G401 (cell line): Measurements from ENCODE around the gene COL4A1. TPM values are rescaled to one million over a fixed set of nuclear protein-coding genes. Genes with fewer than 3 reads are reported as not detected.

ENCODE experiments used
- DNase-seq: peaks from one replicate; pipeline ENCODE4 v3.0.0-alpha.2; 2015; ENCODE audit warnings: low spot score
- in situ Hi-C: cut with HindIII; loops from 2 replicates; pipeline ENCODE4 v1.10.0; 2016; ENCODE audit warnings: low sequenced_read_pairs, mixed read lengths
- total RNA-seq: library from RNA; depleted of rRNA; stranded (reverse); fragments of >200 nt; shearing (Covaris generic); gene quantifications from 2 replicates; pipeline ENCODE4 v1.2.3, GENCODE V29; 2014

COL4A1 gene
- total RNA-seq, 1 experiment from 2014 or later = 0.98 TPM

DNA sequence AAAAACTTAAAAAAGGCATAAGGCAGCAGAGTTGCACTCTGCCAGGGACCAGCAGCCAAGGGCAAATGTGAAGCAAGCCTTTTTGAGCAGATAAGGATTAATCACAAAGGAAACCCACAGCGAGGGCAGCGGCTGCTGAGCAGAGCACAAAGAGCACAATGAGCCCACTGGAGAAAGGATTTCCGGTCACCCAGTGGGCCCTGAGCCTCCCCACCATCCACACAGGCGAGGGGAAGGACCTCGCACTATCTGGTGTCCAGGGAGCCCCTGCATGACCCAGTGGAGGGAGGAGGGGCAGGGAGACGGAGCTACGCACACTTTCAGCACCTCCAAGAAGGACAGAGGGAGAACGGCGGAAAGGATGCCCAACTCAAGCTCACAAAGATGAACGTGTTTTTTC lies 40.0 kb downstream of the COL4A1 start:
- in situ Hi-C loops = no loop called here
- DNase-seq = no peak

DNA sequence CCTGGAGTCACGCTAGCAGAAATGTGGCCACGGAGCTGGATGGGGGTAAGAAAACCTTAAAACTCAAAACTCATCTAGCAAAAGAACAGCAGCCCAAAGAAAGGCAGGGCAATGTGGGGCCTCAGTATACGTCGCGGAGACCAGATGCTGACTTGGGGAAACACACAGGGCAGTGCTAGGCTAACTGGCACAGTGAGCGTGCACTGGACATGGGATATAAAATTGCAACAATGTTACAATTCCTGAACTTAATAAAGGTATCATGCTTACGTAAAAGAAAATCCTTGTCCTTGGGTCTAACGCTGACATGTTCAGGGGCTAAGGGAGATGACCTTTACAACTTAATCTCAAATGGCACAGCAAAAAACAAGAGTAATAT lies 40.5 kb downstream of the COL4A1 start:
- no peak for DNase-seq
- in situ Hi-C loops = no loop called here

DNA sequence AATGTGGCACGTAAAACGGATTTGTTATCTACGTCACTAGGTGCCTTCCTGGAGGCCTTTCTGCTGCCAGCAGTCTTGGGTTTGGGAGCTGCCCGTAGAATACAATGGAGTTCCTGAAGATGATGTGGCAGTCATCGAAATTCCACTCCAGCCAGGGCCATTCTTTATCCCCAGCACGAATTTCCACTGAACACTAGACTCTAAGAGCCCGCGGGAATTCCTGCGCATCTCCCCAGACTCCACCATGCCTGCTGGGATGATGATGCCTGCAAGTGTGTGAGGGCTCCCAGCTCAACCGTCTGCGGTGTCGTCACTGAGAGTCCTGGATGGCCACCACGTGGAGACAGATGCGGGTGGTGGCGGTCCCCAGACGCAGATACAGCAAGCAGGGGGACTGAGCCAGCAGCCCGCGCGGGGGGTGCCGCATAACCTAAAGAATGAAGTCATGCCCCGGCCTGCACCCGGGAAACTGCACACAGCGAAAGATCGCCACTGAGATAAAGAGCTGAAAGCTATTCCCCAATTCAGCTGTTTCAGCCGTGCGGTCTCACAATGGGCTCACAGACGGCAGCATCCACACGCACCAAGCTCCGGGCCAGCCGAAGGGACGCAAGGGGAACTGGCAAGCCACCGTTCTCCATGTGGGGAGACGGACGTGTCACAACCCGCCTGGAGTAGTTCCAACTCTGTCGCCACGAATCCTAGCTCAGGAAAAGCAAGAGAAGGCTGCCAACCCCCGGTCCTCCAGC lies 41.1 kb downstream of the COL4A1 start:
- no peak for DNase-seq
- in situ Hi-C loops = no loop called here

DNA sequence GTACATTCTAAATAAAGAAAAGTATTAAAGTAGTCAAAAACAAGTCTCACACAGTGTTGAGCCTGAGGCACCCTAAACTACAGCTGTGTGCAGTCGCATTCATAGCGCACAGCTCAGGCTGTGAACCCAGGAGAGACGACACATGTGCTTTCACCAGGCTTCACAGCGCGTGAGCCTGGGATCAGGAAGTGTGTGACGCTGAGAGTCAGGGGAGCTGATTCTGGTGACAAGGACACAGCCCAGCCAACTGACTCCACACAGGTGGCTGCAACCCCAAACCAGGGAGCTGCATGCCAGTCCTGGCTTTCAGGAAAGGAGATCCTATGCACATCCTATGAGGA lies 41.6 kb downstream of the COL4A1 start:
- in situ Hi-C loops = no loop called here

DNA sequence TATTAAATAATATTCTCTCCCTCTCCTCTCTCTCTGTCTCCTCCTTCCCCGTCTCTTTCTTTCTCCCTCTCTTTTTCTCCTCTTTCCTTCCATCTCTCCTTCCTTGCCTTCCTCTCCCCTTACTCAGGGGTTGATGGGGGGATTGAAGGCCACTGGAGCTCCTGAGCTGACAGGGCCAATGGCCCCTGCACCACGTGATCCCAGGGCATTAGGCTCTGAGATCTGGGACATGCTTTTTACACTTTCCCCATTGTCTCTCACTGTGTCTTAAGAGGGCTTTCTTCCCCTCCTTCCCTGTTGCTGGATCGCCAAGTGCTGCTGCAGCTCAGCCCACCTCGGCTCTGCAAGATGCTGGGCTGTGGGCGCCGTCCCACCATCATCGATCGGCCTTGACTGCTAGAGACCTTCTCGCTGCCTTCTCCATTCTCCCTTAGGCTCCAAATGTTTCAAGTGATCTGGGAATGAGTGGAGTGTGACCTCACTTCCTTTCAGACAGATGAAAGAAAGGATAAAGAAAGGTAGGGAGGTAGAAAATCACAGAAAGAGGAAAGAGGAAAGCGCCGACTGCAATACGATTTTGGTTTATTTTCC lies 42.2 kb downstream of the COL4A1 start:
- in situ Hi-C loops = no loop called here
- DNase-seq = no peak

More for the DNA sequence above, 41.6 kb downstream of the COL4A1 start:
- DNase-seq = no peak

GRCh38 chr13:110263888-110264287 lies 43.1 kb downstream of the COL4A1 start:
- no peak for DNase-seq
- in situ Hi-C loops = no loop called here

DNA sequence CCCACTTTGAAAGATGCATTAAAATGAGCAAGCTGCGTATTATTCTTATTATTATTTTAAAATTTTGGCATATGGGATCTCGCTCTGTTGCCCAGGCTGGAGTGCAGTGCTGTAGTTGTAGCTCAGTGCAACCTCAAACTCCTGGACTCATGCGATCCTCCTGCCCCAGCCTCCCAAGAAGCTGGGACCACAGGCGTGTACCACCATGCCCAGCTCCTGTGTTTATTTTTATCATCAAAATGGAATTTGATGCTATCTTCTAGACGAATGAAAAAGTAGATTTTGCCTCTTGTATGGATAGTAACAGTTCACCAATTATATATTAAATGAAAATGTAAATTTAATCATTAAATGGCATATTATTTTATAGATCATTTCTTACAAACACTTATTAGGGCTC lies 43.6 kb downstream of the COL4A1 start:
- no peak for DNase-seq
- in situ Hi-C loops = no loop called here

DNA sequence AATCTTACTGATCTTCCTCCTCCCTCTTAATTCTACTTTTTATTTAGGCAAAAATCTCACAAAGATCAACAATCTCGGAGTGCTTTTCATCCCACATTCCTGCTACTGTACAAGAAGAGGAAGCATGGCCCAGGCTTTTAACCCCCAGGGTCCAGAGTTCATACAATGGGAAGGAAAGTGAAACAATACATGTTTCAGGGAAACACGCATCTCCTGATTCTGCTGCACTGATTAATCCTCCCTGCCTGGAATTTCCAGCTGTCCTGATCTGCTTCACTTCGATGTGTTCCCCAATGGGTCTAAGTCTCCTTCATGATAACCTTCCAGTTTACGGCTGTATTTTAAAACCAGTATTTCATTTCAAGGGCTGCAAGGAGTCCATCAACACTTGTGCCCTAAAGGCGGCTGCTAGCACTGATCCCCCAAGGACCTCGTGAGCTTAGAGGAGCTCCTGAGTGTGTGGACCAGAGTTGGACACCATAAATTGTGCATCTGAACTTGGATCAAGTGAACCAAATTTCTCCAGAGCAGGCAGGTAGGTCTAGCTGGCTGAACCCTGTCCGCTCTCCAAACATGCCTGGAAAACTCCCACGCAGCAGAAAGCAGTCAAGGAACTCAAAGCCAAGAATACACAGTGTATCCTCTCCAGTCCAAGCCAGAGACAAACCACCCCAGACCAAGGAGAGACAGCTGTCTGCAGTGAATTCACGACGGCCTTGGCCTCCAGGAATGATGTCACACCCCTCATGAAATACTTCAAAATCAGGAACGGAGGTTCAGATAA lies 44.3 kb downstream of the COL4A1 start:
- no peak for DNase-seq
- in situ Hi-C loops = no loop called here

GRCh38 chr13:110262082-110262436 lies 44.9 kb downstream of the COL4A1 start:
- DNase-seq = no peak
- in situ Hi-C loops = no loop called here

DNA sequence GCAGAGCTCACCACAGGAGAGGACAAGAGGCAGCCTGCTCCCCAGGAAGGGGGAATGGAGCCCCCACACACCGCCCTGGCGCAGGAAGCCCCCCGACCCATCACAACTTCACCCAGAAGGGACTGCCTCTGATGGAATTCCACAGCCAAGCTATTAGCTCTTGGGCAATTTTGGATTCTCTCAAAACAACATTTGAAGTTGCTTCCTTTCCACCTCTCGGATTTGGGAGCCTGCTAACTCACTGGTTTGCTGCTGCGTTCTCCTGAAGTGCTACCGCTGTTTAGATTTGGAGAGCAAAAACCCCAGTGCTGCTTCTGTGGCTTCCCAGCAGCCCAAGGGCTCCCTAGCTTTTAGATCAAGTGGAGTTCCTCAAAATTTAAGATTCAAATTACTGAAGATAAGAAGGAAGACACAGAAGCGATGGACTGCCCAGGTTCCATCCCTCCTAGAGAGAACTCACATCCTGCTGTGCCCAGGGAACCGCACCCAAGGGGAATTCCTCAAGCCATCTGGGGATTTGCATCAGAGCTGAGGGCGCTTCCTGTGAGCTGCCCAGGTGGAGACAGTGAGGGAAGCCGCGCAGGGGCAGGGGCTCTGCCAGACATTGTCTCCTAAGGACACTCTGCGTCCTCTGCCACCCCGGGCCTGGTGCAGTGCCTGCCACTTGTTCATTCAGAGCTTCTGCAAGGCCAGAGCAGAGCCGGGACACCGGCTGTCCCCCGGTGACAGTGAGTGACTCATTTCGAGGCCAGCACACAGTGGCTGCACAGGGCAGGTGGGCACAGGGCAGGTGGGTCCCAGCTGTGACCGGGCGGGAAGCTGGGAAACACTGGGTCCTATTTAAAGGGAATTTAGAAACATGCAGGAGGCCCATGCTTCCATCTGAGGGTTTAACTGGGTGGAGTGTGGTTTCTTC lies 45.5 kb downstream of the COL4A1 start:
- no peak for DNase-seq
- in situ Hi-C loops = no loop called here

DNA sequence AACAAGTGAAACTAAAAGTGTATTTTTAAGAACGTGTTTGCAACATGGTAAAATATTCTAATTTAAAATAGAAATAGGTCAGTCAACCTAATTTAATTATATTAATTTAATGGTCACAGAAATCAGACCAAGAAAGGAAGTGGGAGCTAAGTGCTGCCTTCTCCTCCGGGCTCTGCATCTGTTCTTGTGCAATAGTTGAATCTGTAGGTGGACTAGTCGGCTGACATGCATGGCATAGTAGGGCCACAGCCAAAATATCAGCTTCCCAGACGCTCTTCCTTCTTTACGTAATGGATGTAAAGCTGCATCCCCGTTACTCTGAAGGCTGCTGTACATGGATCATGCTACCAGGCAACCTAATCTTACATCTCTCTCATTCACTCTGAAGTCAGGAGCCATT lies 47.3 kb downstream of the COL4A1 start:
- no peak for DNase-seq
- in situ Hi-C loops = no loop called here

DNA sequence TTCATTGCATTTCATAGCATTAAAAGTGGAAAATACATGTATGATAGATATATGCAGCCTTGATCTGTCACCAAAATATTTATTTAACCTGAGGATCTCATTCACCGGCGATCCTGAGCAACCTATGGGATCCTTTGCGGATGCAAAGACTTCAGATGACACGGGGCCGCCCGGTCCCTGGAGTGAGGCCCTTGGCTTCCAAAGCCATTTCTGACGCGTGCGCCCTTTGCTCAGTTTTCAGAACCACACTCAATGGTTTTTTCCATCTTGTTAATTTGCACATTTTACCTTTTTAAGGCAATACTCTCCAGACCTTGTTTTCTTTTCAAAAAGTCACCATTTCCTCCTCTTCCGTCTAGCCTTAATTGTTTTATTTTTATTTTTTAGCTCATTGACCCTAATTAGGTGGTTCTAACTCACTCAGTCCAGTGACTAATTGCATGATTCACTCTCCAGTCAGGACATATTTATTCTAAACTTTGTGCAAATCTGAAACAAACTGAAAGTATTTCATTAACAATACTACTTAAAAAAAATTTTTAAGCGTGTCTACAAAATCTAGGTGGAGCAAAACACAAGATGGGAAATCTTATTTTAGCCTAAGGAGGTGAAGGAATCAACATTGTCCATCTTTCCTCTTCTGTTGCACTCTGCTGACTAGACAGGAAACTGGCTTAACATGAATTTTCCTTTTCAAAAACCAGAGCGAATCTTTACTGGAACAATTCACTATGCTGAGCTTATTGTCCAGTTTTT lies 47.9 kb downstream of the COL4A1 start:
- DNase-seq = no peak

GRCh38 chr13:110257408-110257807 lies 49.5 kb downstream of the COL4A1 start:
- in situ Hi-C loops = no loop called here

More for the DNA sequence above, 47.9 kb downstream of the COL4A1 start:
- in situ Hi-C loops = no loop called here

GRCh38 chr13:110256126-110256905 lies 50.6 kb downstream of the COL4A1 start:
- no peak for DNase-seq
- in situ Hi-C loops = no loop called here

More at GRCh38 chr13:110257408-110257807, 49.5 kb downstream of the COL4A1 start:
- no peak for DNase-seq

GRCh38 chr13:110254751-110255553 lies 52.0 kb downstream of the COL4A1 start:
- in situ Hi-C loops = no loop called here
- no peak for DNase-seq

DNA sequence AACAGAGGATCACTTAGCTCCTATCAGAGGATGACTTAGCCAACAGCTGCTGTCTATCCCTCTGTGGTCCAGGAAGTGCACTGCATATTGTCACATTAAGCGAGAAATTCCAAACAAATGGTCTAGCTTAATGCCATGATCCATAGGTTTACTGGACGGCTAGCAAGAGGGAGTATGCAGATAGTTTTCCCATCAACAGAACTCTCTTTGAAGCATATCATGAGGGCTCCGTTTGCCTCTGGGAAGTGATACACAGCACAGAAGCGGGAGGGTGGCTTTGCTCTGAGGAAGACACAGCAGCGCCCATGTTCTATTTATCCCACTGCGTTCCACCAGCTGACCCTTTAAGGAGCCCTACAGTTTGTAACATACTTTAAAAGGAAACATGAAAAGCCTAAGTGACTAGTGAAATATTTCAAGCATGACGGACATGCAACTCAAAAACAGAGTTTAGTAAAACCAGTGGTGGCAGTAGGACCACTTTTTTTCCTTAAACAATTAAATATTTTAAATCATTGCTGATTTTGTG lies 52.7 kb downstream of the COL4A1 start:
- in situ Hi-C loops = no loop called here
- DNase-seq = no peak

- in situ Hi-C loops = no loop called here
Observed at GRCh38 chr13:110251193-110251819, 55.7 kb downstream of the COL4A1 start.

More at GRCh38 chr13:110251193-110251819, 55.7 kb downstream of the COL4A1 start:
- DNase-seq = no peak
